ENCODE data around the gene PHF21B. TPM values are rescaled to one million over a fixed set of nuclear protein-coding genes. Genes with fewer than 3 reads are reported as not detected.
"Not testable (repeated sequence)": the region's sequence is repeated elsewhere in the genome, so short reads cannot be mapped to it uniquely, and the experiment has no call there.

Gene PHF21B
- total RNA-seq, 2 donors from 2014 or later: 0.71 to 0.76 TPM

DNA sequence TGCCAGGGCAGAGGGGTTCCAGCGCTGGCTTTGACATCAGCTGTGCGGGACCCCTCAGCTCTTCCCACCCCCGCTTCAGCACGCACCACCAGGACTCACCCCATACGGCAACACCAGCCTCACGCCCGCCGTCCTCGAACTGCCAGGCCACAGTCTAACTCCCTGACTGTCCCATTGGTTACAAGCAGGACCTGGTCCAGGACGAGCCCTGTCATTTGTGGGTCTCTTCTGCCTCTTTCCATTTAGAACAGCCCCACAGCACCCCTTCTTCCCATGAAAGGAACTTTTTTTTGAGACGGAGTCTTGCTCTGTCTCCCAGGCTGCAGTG, 81.7 kb downstream of the PHF21B start:
- intact Hi-C loops (cut with DNase I): no loop called here
- ATAC-seq: no peak
- no peak for DNase-seq

GRCh38 chr22:44927463-44928135, 82.2 kb downstream of the PHF21B start:
- DNase-seq: no peak
- no peak for ATAC-seq
- intact Hi-C loops (cut with DNase I): no loop called here

DNA sequence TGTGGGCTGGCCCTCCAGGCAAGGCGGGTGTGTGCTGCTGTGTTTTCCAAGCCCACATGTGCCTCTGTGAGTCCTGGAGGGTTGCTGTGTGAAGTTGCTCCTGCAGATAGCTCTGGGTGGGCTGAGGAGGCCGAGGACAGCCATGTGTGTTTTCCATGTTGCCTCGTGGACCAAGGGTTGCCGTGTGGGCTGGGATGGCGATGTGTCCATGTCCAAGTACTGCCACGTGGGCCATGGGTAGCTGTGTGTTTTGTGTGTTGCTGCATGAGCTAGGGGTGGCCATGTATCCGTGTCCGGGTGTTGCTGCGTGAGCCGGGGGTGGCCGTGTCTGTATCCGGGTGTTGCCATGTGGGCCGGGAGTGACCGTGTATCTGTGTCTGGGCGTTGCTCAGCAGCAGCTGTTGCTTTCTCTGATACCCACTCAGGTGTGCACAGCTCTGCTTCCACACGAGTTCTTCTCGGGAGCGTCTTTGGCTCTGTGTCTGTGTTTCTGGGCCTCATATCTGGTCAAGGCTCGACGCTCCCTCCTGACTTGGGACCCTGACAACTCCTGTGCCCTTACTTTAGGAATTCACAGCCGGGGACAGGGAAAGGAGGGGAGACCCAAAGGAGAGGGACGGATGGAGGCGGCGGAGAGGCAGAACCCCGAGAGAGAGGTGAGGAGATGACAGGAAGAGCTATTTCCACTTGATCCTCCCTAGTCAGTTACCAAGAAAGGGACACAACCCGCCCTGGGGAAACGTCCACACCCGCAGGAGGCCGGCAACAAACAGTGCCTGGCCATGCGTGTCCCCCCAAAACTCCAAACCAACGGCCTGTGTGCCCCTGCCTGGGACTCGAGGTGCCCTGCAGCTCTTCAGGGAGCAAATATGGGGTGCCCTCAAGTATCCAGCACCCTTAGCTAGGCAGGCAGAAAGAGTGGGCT, 83.1 kb downstream of the PHF21B start:
- ATAC-seq (no peak), DNase-seq (no peak)
- intact Hi-C loops (cut with DNase I): no loop called here

DNA sequence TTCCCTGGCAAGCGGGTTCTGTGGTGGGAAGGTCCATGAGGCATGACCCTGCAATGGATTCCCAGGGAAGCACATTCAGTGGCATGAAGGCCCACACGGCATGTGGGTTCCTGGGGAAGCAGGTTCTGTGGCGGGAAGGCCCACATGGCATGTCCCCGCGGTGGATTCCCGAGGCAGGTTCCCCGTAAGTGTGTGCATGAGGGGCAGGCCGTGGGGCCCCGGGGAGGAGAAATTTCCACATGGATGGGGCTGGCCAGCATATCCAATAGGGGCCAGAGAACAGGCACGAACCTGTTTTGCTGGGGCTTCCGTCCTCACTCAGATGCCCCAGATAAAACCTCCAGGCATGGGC, 83.7 kb downstream of the PHF21B start:
- no peak for DNase-seq
- intact Hi-C loops (cut with DNase I): no loop called here
- ATAC-seq: no peak

- intact Hi-C loops (cut with DNase I): no loop called here
- no peak for DNase-seq
- no peak for ATAC-seq
These were observed 84.2 kb downstream of the PHF21B start for GRCh38 chr22:44925465-44926123.

GRCh38 chr22:44924710-44925109, 85.1 kb downstream of the PHF21B start:
- intact Hi-C loops (cut with DNase I): no loop called here
- ATAC-seq (no peak), DNase-seq (no peak)

- ATAC-seq: no peak
- no peak for DNase-seq
- intact Hi-C loops (cut with DNase I): no loop called here
These were observed 85.7 kb downstream of the PHF21B start for GRCh38 chr22:44924098-44924497.

- DNase-seq; intact Hi-C loops (cut with DNase I); ATAC-seq: not testable (repeated sequence)
These were observed 88.0 kb downstream of the PHF21B start for GRCh38 chr22:44921766-44922165.

DNA sequence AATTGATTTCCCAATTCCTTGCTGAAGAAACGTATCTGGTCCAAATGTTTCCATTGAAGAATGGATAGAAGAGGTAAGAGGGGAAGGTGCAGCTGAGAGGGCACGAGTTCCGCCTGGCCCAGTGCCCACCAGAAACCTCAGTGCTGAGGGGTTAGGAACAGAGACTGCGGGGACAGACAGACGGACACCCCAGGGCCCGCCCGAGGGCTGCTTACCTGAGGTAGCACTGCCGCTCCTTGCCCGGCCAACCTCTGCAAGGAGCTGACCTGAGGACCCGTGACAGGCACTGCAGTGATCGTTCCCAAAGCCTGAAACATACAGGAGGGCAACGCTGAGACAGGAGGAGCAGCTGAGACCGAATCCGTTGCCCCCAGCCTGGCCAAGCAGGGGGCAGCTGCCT, 89.6 kb downstream of the PHF21B start:
- no peak for ATAC-seq
- DNase-seq: no peak
- intact Hi-C loops (cut with DNase I): no loop called here

- intact Hi-C loops (cut with DNase I): no loop called here
- no peak for ATAC-seq
- no peak for DNase-seq
These were observed 90.1 kb downstream of the PHF21B start for GRCh38 chr22:44919691-44920090.

DNA sequence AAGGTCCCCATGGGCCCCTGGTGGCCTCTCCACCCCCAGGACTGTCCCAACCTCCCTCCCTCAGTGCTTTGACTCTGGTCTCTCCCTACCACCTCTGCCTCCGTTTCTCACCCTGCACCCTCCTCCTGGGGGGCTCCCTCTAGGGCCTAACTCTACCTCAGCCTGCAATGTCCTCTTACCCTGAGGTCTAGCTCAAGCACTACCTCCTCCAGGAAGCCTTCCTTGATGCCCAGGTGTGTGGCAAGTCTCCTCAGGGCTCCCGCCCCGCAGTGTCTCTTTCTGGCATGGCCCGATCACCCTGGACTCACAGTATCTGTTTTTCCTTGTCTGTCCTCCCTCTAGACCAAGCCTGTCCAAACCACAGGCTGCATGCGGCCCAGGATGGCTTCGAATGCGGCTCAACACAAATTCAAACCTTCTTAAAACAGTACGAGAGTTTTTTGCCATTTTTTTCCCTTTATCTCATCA, 90.8 kb downstream of the PHF21B start:
- DNase-seq: no peak
- intact Hi-C loops (cut with DNase I): no loop called here
- ATAC-seq: no peak

GRCh38 chr22:44918166-44918924, 91.5 kb downstream of the PHF21B start:
- intact Hi-C loops (cut with DNase I): no loop called here

DNA sequence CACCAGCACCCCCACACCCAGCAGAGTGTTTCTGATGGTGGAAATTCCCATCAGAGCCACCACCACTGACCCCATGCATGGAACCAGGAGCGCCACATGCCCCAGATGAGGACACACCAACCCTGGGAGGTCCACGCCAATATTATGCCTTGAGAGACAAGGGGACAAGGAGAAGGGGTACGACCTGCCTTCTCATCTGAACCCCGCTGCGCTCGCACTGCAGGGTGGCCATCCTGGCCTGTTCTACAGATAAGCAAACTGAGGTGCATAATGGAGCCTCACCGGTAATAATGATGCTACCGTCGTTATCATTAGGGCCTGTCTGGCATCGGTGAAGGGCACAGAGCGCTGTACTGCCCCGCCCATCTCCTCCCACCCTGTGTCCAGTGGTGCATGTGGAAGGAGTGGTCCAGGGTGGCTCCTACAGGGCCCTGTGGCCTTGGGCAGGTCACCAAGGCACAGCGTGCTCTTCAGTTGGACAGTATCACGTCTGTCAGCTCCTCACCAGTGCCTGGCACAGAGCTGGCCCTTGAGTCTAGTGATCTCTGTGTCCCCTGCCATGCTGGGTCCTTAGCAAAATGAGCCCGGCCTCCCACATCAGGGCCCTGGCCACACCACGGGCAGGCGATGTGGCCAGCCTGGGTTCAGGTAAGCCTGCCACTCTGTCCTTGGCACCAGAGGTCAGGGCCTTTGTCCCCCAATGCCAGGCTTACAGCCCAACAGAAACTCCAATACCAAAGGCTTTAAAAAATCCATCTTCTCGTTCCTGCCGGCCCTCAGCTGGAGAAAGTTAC, 92.2 kb downstream of the PHF21B start:
- DNase-seq (no peak), ATAC-seq (no peak)
- intact Hi-C loops (cut with DNase I): no loop called here

More at GRCh38 chr22:44918166-44918924, 91.5 kb downstream of the PHF21B start:
- no peak for ATAC-seq
- no peak for DNase-seq

GRCh38 chr22:44916281-44917231, 93.2 kb downstream of the PHF21B start:
- no peak for ATAC-seq
- intact Hi-C loops (cut with DNase I): no loop called here
- no peak for DNase-seq

DNA sequence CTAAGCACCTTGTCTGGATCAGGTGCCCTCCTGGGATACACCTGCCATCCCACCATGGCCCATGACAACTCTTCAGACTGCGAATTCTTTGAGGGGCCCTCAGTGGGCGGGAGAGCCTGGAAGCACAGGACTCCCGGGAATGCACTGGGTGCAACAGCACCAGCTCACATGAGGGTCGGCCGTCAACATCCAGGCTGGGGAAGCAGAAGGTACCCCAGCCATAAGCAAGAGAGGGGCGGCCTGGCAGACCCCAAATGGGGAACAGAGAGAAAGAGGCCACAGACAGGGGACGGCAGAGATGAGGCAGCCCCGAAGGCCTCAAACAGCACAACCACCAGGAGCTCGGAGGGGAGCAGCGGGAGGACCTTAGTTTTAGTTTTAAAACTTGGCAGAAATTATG, 94.4 kb downstream of the PHF21B start:
- intact Hi-C loops (cut with DNase I): no loop called here
- DNase-seq (no peak), ATAC-seq (no peak)

DNA sequence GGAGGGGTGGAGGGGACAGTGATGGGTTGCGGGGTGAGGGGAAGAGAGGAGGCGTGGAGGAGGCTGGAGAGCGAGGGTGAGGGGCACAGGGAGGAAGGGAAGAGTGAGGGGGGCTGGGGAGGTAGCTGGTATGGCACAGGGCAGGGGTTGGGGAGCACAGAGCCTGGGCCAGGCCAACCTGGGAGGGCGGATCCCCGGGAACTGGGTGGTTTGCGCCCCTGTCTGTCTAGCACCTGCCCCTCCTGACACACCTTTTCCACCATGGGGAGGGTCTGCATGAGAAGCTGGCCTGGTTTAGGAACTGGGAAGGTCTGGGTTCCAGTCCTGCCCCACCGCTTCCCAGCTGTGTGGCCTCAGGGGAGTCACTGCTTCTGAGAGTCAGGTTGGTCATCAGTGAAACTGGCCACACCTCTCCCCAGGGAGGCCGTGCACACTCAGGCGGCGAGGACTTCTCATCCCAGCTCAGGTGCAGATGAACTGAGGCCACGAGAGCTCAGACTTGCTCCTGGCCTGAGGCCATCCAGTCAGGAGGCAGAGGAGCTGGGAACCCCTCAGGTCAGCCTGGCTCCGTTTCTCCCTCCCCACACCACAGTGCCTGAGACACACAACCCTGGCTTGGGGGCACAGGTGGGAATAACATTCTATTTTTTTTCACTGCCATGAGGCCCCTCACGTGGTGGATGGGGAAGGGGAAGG, 95.6 kb downstream of the PHF21B start:
- intact Hi-C loops (cut with DNase I): no loop called here
- DNase-seq (no peak), ATAC-seq (no peak)

Data from left cardiac atrium (tissue), 4 donors.